ENCODE measurements around the gene NTF4. TPM values are rescaled to one million over a fixed set of nuclear protein-coding genes. Genes with fewer than 3 reads are reported as not detected.

The NTF4 gene
- polyA plus RNA-seq, 2 of the 4 experiments (the other 2 are of a cell fraction): 0.37 to 1.0 TPM

GRCh38 chr19:49085020-49085867 is 20.6 kb upstream of the NTF4 start, which contains the start of gene SNRNP70:
Gene SNRNP70 (plus strand): TSS chr19:49085451. CDS start chr19:49086415, 964 bp downstream.
- ChIA-PET POLR2A (no interaction called here), CTCF (interaction anchor here (0.7 to 3.9 kb wide), 5 partner anchors 10 to 123 kb away, joined by 3 to 58 read pairs (median 9); no protein-coding TSS in a partner anchor)
- ATAC-seq: peak; percentile 94 to 95
- Histone ChIP-seq H3K9me3 (no peaks in the 10 kb centered on the region), H3K4me1 (peaks cover 20% of the 10 kb centered on the region), H3K27ac (peak within 1 kb of the TSS; percentile 88 to 91), H3K4me3 (peak within 1 kb of the TSS; percentile 73), H3K4me2 (peak within 1 kb of the TSS; percentile 96)
- FAIRE-seq: peak; percentile 97
- peak; percentile 100 for DNase-seq (ENCODE audit: low read depth in 1 of 2, low spot score in 1 of 2)
- 2% methylated on average over 58 of the region's 89 CpGs for WGBS (ENCODE audit: missing lambda C conversion rate)
- no peak for TF ChIP-seq EHF (CRISPR knock-in tag; IDR thresholded peaks at IDR 0.05)
- no peak for TF ChIP-seq FOXS1 (CRISPR knock-in tag; IDR thresholded peaks at IDR 0.05)
- TF ChIP-seq HEYL (CRISPR knock-in tag; IDR thresholded peaks at IDR 0.05): no peak
- TF ChIP-seq NR3C1 (IDR thresholded peaks at IDR 0.05): no peak
- TF ChIP-seq RAD21 (conservative IDR thresholded peaks at IDR 0.05 in 1 of 2, IDR thresholded peaks at IDR 0.05 in 1 of 2): no peak
- TF ChIP-seq GATA3 (IDR thresholded peaks at IDR 0.05; ENCODE audit: borderline replicate concordance): peak; percentile 44; the same call in 1 of the 2 replicates
- TF ChIP-seq CEBPB (IDR thresholded peaks at IDR 0.05): peak in 1 of 2 experiments; percentile 25; a peak in 1 of 4 replicates
- TF ChIP-seq TP53 (CRISPR knock-in tag; IDR thresholded peaks at IDR 0.05): peak; percentile 92
- TF ChIP-seq HES2 (IDR thresholded peaks at IDR 0.05): no peak
- TF ChIP-seq RCOR1 (IDR thresholded peaks at IDR 0.05; ENCODE audit: low read depth, low read length): no peak
- TF ChIP-seq ESRRA (IDR thresholded peaks at IDR 0.05; ENCODE audit: borderline replicate concordance, low read length): no peak
- no peak for TF ChIP-seq CBX2 (IDR thresholded peaks at IDR 0.05; ENCODE audit: borderline replicate concordance, low read depth)
- TF ChIP-seq EHMT2 (IDR thresholded peaks at IDR 0.05; ENCODE audit: low read depth): no peak
- no peak for TF ChIP-seq EP300 (IDR thresholded peaks at IDR 0.05)
- TF ChIP-seq, protein P1, sequence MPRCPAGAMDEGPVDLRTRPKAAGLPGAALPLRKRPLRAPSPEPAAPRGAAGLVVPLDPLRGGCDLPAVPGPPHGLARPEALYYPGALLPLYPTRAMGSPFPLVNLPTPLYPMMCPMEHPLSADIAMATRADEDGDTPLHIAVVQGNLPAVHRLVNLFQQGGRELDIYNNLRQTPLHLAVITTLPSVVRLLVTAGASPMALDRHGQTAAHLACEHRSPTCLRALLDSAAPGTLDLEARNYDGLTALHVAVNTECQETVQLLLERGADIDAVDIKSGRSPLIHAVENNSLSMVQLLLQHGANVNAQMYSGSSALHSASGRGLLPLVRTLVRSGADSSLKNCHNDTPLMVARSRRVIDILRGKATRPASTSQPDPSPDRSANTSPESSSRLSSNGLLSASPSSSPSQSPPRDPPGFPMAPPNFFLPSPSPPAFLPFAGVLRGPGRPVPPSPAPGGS (IDR thresholded peaks at IDR 0.05): peak; percentile 97
- TF ChIP-seq ATOH8 (CRISPR knock-in tag; IDR thresholded peaks at IDR 0.05; ENCODE audit: low read depth): peak; percentile 47; the same call in 1 of the 2 replicates
- TF ChIP-seq ZSCAN20 (CRISPR knock-in tag; IDR thresholded peaks at IDR 0.05): no peak
- no peak for TF ChIP-seq RARB (CRISPR knock-in tag; IDR thresholded peaks at IDR 0.05)
- no peak for TF ChIP-seq HDAC2 (IDR thresholded peaks at IDR 0.05)
- TF ChIP-seq FOSL2 (IDR thresholded peaks at IDR 0.05): no peak
- peak; percentile 36; the same call in 1 of the 2 replicates for TF ChIP-seq FOSL2 (CRISPR knock-in tag; IDR thresholded peaks at IDR 0.05)
- no peak for TF ChIP-seq CTCF (IDR thresholded peaks at IDR 0.05)
- no peak for TF ChIP-seq HOXB5 (CRISPR knock-in tag; IDR thresholded peaks at IDR 0.05)
- TF ChIP-seq RFX5 (IDR thresholded peaks at IDR 0.05): no peak
- TF ChIP-seq SREBF2 (IDR thresholded peaks at IDR 0.05): no peak
- no peak for TF ChIP-seq JUNB (IDR thresholded peaks at IDR 0.05)
- no peak for TF ChIP-seq MAFK (IDR thresholded peaks at IDR 0.05; ENCODE audit: partially characterized antibody)
- TF ChIP-seq MAZ (IDR thresholded peaks at IDR 0.05; ENCODE audit: borderline replicate concordance, low read depth, low read length): no peak
- peak; percentile 57; the same call in 1 of the 2 replicates for TF ChIP-seq MYC (IDR thresholded peaks at IDR 0.05; ENCODE audit: borderline replicate concordance, low read length)
- no peak for TF ChIP-seq FOSB (CRISPR knock-in tag; IDR thresholded peaks at IDR 0.05)
- TF ChIP-seq CHD4 (IDR thresholded peaks at IDR 0.05; ENCODE audit: borderline replicate concordance): no peak
- TF ChIP-seq POLR2AphosphoS2 (conservative IDR thresholded peaks at IDR 0.05; ENCODE audit: low read length): no peak
- TF ChIP-seq, protein P2, sequence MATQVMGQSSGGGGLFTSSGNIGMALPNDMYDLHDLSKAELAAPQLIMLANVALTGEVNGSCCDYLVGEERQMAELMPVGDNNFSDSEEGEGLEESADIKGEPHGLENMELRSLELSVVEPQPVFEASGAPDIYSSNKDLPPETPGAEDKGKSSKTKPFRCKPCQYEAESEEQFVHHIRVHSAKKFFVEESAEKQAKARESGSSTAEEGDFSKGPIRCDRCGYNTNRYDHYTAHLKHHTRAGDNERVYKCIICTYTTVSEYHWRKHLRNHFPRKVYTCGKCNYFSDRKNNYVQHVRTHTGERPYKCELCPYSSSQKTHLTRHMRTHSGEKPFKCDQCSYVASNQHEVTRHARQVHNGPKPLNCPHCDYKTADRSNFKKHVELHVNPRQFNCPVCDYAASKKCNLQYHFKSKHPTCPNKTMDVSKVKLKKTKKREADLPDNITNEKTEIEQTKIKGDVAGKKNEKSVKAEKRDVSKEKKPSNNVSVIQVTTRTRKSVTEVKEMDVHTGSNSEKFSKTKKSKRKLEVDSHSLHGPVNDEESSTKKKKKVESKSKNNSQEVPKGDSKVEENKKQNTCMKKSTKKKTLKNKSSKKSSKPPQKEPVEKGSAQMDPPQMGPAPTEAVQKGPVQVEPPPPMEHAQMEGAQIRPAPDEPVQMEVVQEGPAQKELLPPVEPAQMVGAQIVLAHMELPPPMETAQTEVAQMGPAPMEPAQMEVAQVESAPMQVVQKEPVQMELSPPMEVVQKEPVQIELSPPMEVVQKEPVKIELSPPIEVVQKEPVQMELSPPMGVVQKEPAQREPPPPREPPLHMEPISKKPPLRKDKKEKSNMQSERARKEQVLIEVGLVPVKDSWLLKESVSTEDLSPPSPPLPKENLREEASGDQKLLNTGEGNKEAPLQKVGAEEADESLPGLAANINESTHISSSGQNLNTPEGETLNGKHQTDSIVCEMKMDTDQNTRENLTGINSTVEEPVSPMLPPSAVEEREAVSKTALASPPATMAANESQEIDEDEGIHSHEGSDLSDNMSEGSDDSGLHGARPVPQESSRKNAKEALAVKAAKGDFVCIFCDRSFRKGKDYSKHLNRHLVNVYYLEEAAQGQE (IDR thresholded peaks at IDR 0.05): peak; percentile 86
- peak; percentile 88 for TF ChIP-seq CHD2 (IDR thresholded peaks at IDR 0.05; ENCODE audit: low read length, partially characterized antibody)
- no peak for TF ChIP-seq HOXB13 (CRISPR knock-in tag; IDR thresholded peaks at IDR 0.05; ENCODE audit: low read depth)
